Measurements from ENCODE around the gene RAB38. TPM values are rescaled to one million over a fixed set of nuclear protein-coding genes. Genes with fewer than 3 reads are reported as not detected.

RAB38 gene
- total RNA-seq, result 5.1 and 8.6 TPM in 2 replicates

DNA sequence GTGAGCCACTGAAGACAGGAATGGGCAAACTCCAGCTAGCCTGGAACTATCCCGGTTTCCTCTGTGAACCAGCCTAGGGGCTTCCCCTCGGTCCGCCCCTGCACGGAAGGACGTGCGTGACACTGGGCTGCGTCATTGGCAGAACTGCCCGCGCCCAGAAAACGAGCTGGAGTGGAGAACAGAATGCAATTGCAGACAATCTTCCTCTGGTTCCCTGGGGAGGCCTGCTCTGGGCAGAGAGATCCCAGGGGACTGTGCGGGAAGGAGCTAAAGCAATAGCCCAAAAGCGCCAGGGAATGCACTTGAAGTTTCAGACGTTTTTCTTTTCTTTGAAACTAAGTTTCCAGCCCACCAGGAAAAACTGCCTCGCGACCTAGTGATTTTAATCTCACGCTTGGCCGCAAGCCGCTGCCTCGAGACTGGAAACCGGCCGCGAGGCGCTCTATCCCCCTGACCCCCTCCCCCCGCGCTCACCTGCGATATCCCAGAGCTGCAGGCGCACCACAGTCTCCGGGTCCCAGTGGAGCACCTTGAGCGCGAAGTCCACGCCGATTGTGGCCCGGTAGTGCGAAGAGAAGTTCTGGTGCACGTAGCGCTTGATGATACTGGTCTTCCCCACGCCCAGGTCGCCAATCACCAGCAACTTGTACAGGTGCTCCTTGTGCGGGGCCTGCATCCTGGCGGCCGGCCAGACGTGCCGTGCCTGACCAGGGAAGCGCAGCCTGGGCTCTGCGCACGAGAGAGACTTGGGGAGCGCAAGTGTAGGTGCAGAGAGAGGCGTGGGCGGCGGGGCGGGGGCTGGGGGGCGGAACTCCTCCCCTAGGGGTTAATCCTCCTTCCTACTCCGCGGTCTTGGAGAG is at the start of gene RAB38:
TSS of gene RAB38 (minus strand) at position 735 of the 860 bp plus-strand sequence. CDS start at position 676, 59 bp downstream.

Small RNA genes lying within 50 kb of the gene (small RNA-seq; reads per million reads assigned to genes)
- not detected for gene MIR3166
- not detected for gene RF00019

Other genes starting within 250 kb of the RAB38 start
- 190 and 219 TPM in 2 replicates for gene CTSC, start 162.3 kb upstream of the RAB38 start, total RNA-seq